GM21367 (cell line): Measurements from ENCODE around the gene ASIC4.

Experiments
- ATAC-seq: cut with Tn5 transposase; IDR thresholded peaks from one replicate; pipeline ENCODE4 v1.9.1; 2021; ENCODE audit not compliant: unreplicated experiment

The ASIC4 gene

DNA sequence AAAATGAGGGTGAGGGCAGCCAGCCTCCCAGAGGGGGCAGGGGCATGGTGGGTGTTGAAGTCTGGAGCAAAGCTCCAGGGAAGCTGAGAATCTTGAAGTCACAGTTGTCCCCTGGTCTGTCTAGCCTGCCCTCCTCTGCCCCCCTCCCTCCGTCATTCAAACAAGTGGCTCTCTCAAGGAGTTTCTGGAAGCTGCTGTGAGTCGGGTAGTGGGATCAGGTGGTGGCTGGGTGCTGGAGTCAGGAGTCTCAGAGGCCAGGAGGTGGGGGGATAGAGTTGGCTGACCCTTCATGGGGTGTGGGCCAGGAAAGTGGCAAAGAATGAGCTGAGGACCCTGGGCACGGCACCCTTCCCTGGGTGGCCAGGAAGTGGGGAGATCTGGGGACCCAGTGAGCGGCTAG is 495 bp upstream of the ASIC4 start:
- no peak for ATAC-seq

DNA sequence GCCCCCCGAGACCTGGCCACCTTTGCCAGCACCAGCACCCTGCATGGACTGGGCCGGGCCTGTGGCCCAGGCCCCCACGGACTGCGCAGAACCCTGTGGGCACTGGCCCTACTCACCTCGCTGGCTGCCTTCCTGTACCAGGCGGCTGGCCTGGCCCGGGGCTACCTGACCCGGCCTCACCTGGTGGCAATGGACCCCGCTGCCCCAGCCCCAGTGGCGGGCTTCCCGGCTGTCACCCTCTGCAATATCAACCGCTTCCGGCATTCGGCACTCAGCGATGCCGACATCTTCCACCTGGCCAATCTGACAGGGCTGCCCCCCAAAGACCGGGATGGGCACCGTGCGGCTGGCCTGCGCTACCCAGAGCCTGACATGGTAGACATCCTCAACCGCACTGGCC is 554 bp downstream of the ASIC4 start:
- ATAC-seq, result no peak

DNA sequence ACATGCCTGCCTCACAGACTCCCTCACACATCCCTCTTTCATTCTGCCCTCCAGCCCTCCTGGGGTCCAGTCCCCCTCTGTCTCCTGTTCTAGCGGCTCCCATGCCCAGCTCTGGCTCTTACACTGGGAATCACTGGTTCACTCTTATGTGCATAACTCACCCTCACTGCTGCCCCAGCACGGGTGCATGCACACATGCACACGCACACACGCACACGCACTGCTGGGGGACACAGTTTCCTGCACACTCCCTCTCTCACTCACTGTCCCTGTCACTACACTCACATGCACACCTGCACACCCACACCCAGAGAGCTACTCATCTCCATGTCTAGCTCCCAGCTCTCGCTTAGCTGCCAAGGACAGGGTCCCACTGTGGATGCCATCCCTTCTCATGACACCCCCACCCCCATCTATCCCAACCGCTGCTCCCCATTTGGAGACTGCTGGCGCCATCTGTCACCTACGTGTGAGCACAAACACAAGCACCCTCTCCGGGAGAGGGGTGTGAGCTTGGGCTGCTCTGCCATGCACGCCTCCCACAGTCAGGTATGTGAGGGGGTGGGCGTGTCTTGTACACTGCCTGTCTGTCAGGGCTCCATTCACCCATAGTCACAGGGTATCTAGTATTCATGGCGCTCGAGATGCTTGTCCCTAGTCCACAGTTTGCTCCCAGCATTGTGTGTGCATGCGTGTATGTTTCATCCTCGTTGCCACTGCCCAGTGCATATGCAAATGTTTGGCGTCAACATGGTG is 1.8 kb downstream of the ASIC4 start:
- no peak for ATAC-seq

DNA sequence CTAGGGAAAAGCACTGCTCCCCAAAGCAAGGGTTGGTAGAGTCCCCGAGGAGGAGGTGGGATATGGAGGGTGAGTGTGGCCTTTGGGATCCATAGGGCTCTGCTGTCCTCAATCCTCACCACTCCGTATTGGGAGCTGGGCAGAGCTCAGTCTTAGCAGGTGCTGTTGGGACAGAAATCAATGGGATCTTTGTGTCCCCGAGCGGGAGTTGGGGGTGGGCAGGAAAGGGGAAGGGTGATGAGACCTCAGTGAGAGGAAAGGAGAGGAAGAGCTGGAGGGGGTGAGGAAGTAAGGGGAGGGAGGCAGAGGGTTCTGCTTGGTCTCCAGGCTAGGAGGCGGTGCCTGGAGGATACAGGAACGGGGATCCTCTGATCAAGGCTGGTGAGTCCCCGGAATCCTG is 2.6 kb downstream of the ASIC4 start:
- ATAC-seq, result no peak

DNA sequence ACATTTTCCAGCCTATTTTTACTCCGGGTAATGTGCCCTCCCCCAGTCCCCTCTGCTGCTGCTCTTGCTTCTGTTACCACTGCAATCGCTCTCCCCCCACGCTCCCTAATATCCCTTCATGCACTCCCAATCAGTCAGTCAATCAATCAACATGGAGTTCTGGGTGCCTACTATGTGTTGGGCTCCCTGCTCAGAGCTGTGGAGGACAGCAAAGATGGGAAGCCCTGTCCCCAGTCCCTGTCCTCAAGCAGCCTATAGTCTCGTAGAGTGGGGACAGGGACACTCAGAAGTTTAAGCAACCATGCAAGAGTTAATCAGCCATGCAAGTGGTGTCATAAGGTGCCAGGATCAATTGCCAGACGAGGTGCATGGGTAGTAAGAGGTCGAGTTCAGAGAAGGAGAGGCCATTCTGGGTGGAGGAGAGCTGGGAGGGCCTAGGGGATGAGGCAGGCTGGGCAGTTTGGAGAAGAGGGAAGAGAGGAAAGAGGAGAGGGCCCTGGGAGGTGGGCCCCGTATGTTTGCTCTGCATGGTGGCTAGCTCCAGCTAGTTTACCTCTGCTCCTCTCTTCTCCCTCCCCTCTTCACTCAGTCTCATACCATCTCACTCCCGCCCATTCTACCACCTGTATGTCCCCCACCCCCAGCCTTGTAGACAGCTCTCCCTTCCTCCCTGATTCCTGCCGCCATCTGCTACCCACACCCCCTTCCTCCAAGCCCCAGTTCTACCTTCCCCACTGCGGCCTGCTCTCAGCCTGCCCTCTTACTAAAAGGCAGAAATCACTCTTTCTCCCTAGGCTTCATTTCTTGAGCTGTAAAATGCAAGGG is 3.9 kb downstream of the ASIC4 start:
- ATAC-seq, result no peak

DNA sequence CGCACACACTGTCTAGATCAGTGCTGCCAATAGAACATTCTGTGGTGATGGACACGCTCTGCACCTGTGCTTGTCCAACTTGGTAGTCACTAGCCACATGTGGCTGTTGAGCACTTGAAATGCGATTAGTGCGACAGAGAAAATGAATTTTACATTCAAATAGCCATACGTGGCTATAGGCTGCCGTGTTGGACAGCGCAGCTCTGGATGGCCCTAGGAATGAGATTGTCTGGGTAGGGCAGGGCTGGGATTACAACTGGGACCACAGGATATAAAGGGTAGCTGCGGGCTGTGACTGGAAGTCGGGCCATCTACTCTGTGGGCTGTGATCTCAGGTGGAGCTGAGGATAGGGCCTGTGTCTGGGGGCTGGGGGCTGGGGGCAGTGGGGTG is 5.2 kb downstream of the ASIC4 start:
- no peak for ATAC-seq

DNA sequence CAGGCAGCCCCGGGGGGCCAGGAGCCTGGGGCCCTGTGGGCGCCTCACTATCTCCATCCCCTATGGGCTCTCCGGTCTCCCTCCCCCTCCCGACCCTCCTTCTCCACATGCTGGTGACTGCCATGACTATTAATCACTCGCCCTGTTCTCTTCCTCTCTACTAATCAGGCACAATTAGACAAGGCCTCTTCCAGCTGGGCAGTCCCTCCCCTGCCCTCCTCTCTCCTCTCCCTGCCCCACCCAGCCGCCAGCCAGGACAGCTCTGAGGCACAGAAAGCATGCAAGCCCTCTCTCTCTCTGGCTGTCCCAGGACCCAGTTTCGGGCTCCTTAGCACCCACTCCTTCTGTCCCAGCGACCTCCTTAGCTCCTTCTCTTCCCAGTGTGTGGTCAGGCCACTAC is 5.8 kb downstream of the ASIC4 start:
- no peak for ATAC-seq

DNA sequence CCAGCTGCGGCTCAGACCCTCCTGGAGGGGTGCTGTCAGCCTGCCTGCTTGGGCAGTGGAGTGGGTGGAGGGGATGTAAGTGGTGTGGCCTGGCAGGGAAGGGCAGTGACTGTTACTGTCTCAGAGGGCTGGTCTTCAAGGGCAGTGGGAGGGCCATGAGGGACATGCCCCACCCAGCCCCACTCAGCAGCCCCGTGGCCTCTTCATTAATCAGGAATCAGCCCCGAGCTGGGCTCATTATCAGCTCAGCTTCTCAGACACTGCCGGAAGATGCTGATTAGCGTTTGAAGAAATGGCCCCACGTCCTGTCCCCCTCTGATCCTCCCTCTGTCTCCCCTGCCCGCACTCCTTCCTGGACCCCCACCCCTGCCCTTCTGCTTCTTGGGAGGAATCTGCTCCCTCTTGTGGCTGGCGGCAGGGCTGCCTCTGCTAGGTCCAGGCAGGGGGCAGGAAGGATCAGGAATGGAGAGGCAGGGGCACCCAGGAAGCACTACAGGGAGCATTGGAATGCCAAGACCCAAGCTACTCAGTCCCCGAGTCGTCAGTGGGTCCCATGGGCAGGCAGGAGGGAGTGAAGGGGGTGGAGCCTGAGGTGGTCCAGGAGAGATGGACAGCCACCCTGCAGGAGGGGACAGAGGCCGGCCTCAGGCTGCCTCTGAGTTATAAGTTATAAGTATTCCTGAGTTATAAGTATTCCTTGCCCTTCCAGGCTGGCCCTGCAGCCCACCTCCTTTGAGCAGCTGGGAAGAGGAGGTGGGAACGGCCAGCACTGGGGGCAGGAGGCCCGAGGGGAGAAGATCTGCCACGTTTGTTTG is 7.0 kb downstream of the ASIC4 start:
- no peak for ATAC-seq

DNA sequence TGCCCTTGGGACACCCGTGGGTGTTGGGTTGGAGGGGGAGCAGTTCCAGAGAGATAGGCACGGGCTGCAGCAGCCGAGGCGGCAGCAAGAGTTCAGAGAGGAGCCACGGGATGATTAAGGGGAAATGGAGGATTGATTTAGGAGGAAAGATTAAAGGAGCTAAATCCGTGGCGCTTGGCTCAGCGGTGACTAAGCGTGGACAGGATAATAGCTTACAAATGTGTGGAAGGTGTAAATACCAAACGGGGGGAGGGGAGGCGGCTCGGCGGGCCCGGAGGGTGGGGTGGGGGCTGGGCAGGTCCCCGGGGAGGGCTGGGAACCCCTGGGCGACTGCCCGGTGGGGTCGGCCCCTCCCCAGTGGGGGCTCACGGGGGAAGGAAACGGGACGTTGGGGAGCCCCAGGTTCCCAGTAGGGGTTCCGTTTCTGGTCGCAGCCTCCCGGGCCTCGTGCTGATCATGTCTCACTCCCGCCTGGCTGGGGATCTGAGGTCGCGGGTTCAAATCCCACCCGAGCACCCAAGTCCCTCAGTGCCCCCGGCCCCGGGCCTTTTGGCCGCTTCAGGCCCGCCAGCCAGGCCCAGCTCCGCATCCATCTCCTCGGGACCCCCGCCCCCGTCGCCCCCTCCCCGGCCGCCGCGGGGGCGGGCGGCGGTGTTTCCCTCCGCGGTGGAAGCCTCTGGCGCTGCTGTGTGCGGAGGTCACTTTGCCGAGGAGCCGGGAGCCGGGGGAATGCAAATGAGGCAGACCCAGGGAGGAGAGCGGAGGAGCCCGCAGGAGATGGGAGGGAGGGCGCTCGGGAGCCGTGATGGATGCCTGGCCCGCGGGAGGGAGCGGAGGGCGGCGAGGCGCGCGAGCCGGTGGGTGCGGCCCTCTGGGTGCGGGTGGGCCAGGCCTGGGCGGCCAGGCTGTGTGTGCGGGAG is 8.1 kb downstream of the ASIC4 start:
- no peak for ATAC-seq

DNA sequence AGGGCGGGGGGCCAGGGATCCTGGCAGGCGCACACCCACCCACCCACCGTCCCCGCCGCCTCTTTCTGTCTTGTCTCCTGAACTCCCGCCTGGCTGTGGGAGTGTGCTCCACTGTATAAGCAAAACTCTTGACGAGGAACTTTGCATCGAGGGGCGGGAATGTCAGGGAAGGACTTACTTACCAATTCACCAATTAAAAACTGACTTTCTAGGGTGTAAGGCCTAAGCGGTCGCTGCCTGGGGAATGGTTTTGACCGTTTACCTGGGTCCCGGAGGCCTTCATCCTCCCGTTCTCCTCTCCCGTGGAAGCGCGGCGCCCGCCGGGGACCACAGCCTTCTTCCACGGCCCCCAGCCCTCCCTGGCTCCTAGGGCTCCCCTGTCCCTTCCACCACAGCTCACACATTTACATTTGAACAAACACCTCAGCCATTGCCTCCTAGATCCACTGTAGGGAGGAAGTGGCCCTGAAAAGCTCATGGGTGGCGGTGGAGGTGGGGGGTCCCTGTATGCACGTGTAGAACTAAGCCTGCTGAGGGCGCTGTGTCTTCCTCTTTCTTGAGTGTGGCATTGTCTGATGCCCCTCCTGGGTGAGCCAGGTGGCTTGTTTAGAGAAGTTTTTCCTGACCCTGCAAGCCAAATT is 8.9 kb downstream of the ASIC4 start:
- no peak for ATAC-seq

DNA sequence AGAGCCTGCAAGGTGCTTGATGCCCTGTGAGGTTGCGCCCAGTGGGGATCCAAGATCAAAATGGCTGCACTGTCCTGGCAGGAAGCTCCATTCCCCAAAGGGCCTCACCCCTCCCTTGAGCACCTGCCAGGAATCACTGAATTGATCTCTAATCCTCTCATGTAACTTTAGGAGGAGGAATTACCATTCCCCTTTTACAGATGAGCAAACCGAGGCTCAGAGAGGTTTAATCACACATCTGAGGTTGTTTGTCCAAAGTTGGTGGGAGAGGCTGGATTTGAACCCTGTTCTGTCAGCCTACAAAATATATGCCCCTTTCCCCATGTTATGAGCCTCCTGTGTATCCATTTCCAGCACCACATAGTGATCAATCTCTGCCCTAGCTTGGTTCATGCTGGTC is 10.5 kb downstream of the ASIC4 start:
- no peak for ATAC-seq

DNA sequence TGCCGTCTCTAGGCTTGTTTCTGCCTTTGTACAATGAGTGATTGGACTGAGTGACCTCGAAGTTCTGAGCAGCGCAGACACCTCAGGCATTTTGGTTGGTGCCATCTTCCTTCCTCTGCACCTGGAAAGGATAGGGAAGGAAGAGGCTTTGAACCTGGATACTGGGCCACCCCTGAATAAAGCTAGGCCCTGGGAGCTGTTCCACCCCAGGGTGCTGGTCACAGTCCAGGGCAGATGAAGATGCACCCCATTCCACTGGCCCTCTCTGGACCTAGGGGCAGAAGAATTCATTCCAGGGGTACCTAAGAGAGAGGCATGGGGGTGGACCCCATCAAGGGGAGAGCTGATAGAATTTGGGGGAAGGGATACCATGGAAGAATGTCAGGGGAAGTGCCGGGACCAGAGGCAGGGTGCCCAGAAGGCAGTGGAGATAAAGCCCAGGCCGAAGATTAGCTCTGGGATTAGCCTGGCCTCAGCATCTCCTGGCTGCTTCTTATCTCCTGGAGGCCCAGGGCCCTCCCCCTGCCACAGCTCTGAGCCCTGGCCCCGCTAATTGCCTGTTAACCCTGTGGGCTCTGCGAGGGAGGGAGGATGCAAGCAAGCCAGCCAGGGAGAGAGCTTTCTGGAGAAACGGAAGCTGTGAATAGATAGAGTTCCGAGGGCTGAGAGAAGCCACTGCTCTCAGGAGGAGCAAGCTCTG is 11.4 kb downstream of the ASIC4 start:
- no peak for ATAC-seq

DNA sequence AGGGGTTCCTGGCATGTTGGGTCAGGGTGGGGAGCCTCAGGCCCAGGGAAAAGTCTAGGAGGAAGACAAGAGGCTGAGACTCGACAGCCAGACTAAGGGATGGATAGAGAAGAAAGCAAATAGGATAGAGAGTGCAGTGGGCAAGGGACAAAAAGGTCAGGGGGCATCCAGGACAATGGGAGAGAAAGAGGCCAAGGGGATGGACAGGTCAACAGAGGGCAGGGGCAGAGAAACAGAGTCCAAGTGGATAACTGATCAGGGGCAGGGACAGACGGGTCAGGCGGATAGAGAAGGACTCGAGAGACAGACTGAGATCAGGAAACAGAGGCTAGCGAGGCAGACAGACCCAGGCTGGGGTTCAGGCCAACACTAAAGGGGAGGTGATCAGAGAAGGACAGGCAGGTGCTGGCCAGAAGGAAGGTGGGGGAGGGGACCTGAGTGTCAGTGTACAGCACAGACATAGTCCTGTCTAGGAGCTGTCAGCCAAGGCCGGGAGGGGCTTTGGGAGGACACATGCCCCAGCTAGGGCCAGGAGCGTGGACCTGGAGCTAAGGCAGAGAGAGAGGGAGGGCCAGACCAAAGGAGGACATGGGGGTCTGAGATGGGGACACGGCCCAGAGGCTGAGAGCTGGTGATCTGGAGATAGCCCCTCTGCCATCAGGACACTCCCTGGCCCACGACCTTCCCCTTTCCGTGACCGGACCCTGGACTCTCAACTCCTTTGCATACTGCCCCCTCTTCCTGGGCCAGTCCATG is 12.2 kb downstream of the ASIC4 start:
- ATAC-seq, result no peak

DNA sequence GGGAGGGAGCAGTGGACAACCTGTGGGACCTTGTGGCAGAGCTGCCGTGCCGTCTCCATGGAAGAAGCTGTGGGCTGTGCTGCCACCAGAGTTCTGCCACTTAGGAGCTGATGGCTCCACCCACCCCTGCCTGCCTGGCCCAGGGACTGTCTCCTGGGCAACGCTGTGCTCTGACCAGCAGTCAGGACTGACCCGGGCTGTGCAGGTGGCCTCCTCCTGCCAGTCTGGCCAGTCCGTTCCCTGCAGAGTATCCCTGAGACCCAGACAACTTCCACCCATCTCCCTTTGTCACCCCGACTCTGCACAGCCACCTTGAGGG is 12.8 kb downstream of the ASIC4 start:
- ATAC-seq, result no peak

DNA sequence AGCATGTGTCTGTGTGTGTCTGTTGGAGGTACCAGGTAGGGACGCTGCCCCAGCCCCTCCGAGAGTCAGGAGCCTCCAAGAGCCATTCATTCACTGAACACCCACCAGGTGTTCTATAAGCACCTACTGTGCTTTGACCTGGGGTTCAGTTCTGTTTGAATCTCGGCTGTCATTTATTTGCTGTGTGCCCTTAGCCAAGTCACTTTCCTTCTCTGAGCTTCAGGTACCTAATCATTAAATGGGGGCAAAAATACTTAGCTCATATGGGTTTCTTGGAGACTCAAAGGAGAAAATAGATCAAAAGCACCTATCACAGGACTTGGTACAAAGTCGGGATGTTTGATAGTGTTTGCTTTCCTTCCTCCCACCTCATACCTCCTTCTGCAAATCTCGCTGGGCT is 13.2 kb downstream of the ASIC4 start:
- ATAC-seq, result no peak

DNA sequence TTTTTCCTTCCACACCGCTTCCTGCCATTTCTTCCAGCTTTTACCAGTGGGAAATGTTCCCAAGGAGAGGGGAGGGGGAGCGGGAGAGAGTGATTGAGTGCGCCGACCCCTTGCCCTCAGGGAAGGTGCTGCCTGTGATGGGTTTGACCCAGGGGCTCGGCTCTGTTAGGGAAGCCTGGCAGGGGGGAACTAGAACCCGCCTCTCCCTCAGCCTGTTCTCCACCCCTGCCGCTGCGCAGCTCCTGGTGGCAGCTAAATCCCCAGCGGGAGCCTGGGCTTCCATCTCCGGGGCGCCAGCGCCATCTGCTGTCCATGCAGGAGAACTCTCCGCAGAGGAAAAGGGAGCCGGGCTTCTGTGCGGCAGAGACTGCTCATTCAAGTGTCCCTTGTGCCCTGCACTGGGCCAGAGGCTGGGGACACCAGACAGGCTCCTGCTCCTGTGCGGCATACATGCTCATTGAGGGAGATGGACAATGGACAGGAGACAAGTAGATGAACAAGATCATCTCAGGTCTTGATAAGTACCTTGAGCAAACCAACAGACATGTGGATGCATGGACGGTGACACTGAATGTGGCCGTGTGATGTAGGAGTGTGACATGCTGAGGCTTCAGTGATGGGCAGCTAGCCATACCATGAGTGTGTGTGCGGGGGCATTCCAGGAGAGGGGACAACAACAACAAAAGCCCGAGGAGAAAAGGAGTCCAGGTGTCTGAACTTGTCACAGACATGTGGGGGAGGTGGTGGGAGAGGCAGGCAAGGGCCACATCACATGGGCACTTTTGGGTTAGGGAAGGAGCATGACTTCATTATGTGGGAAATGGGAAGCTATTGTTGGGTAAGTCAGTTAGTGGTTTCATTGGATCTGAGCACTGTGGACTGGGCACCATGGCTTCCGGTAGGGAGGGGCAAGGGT is 16.0 kb downstream of the ASIC4 start:
- ATAC-seq, result peak; percentile 84

DNA sequence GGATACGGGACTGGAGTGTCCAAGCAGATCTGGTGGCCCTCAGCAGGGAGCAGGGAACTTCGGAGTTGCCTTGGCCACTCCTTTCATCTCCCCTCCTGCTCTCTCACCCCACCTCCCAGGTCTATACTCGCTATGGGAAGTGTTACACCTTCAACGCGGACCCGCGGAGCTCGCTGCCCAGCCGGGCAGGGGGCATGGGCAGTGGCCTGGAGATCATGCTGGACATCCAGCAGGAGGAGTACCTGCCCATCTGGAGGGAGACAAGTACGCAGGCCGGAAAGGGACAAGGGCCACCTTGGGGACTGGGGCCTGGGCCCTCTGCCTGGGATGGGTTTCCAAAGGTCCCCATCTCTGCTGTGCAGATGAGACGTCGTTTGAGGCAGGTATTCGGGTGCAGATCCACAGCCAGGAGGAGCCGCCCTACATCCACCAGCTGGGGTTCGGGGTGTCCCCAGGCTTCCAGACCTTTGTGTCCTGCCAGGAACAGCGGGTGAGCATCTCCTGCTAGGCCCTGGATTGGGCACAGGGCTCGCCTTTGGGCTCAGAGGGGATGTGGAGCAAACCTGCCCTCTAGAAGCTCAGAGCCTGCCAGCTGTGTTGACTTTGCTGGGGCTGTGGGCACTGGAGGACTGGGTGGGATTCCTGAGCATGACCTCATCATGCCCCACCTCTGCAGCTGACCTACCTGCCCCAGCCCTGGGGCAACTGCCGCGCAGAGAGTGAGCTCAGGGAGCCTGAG is 17.5 kb downstream of the ASIC4 start:
- no peak for ATAC-seq

DNA sequence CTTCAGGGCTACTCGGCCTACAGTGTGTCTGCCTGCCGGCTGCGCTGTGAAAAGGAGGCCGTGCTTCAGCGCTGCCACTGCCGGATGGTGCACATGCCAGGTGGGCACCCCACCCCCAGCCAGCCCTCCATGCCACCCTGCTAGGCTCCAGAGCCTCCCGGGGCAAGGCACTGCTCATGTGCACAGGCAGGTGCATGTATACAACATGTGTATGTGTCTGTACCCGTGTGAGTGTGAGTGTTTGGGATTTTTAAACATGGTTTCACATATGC is 18.0 kb downstream of the ASIC4 start:
- no peak for ATAC-seq
